Uterus (tissue), 2 donors: Measurements from ENCODE around the gene TERT.

Experiments used
- CTCF ChIP-seq, 4 experiments: fragments of 200-600 bp in 2 of 4; fragments of 450-650 bp in 2 of 4; sonication (generic) in 2 of 4; IDR thresholded peaks; one replicate each; pipeline ENCODE4 v1.5.1; 2016 to 2019; ENCODE audit warnings: antibody characterized with exemption in 4 of 4, mild to moderate bottlenecking in 2 of 4, moderate library complexity in 1 of 4
- POLR2A ChIP-seq, 2 donors: fragments of 450-650 bp; IDR thresholded peaks; one replicate each; pipeline ENCODE4 v1.6.1; 2016; ENCODE audit warnings: antibody characterized with exemption in 2 of 2, mild to moderate bottlenecking in 1 of 2, moderate library complexity in 1 of 2

- TF ChIP-seq CTCF (IDR thresholded peaks at IDR 0.05), result no peak
- no peak for TF ChIP-seq POLR2A (IDR thresholded peaks at IDR 0.05)
Measured at GRCh38 chr5:1278216-1278615, 16.7 kb downstream of the TERT start.
